Glutamatergic neuron (in vitro differentiated cells): ENCODE data around the gene ANXA3. TPM values are rescaled to one million over a fixed set of nuclear protein-coding genes. Genes with fewer than 3 reads are reported as not detected.

ENCODE experiments used
- DNase-seq: peaks from one replicate; pipeline ENCODE4 v3.0.0; 2022
- H3K27ac Mint-ChIP-seq: one replicate; pipeline ENCODE4 v1.8.0; 2020; ENCODE audit warnings: mild to moderate bottlenecking, mixed read lengths, inconsistent platforms; ENCODE audit not compliant: unreplicated experiment
- H3K27me3 Mint-ChIP-seq: one replicate; pipeline ENCODE4 v1.8.0; 2020; ENCODE audit warnings: mild to moderate bottlenecking, moderate library complexity, mixed read lengths, inconsistent platforms; ENCODE audit not compliant: unreplicated experiment
- H3K36me3 Mint-ChIP-seq: one replicate; pipeline ENCODE4 v1.8.0; 2020; ENCODE audit warnings: mild to moderate bottlenecking, mixed read lengths, inconsistent platforms; ENCODE audit not compliant: unreplicated experiment
- H3K4me1 Mint-ChIP-seq: one replicate; pipeline ENCODE4 v1.8.0; 2020; ENCODE audit warnings: mild to moderate bottlenecking, low read depth, mixed read lengths, inconsistent platforms; ENCODE audit not compliant: unreplicated experiment
- H3K4me3 Mint-ChIP-seq: one replicate; pipeline ENCODE4 v1.8.0; 2020; ENCODE audit warnings: mild to moderate bottlenecking, mixed read lengths, inconsistent platforms; ENCODE audit not compliant: unreplicated experiment
- H3K9me3 Mint-ChIP-seq: one replicate; pipeline ENCODE4 v1.8.0; 2020; ENCODE audit warnings: mild to moderate bottlenecking, moderate library complexity, mixed read lengths, inconsistent platforms; ENCODE audit not compliant: unreplicated experiment
- total RNA-seq: library from RNA; stranded (reverse); fragmentation: NEBNext Ultra II Directional; extraction: Animal tissue kit (Norgen Biotek cat#: 25700); gene quantifications from one replicate; pipeline ENCODE4 v1.2.1, GENCODE V29; 2021; ENCODE audit not compliant: unreplicated experiment
- TF ChIP-seq, protein P1 (sequence below): fragments of 200-600 bp; sonication (generic); IDR thresholded peaks from one replicate; pipeline ENCODE4 v1.5.0; 2021; ENCODE audit not compliant: partially characterized antibody, unreplicated experiment

Gene ANXA3
- total RNA-seq, 1 donor from 2014 or later = not detected

DNA sequence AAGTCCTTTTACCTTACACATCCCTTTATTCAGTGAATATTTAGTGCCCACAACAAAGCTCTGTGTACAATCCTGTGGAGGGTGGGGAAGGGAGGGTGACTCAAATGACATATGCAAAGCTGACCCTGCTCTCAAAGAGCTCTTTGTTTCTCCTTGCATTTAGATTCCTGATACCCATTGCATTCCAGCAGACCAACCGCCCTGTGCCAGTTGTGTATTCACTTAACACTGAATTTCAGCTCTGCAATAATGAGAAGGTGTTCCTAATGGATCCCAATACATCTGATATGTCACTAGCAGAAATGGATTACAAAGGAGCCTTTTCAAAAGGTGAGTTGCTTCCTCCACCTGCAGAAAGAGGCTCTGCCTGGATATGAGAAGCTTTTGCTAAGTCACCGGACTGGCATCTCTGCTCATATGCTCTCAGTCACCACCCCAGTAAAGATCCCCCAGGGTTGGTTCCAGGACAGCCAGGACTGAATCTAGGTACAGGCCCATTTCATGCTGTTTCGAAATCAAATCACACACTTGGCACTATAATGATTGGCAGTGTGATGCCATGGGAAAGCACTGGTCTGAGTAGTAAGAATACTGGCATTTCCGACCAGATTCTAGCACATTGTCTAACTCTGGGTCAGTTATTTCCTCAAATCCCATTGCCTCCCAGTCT, 17.1 kb upstream of the ANXA3 start:
- Mint-ChIP-seq H3K27ac (no peak overlapping the region), H3K27me3 (no peaks in the 10 kb centered on the region), H3K4me1 (no peaks in the 10 kb centered on the region), H3K9me3 (no peaks in the 10 kb centered on the region), H3K4me3 (no peak overlapping the region), H3K36me3 (no peaks in the 10 kb centered on the region)
- no peak for DNase-seq
- TF ChIP-seq, protein P1, sequence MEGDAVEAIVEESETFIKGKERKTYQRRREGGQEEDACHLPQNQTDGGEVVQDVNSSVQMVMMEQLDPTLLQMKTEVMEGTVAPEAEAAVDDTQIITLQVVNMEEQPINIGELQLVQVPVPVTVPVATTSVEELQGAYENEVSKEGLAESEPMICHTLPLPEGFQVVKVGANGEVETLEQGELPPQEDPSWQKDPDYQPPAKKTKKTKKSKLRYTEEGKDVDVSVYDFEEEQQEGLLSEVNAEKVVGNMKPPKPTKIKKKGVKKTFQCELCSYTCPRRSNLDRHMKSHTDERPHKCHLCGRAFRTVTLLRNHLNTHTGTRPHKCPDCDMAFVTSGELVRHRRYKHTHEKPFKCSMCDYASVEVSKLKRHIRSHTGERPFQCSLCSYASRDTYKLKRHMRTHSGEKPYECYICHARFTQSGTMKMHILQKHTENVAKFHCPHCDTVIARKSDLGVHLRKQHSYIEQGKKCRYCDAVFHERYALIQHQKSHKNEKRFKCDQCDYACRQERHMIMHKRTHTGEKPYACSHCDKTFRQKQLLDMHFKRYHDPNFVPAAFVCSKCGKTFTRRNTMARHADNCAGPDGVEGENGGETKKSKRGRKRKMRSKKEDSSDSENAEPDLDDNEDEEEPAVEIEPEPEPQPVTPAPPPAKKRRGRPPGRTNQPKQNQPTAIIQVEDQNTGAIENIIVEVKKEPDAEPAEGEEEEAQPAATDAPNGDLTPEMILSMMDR = no peak

GRCh38 chr4:78542373-78542772, 9.2 kb upstream of the ANXA3 start:
- Mint-ChIP-seq H3K4me1 (no peaks in the 10 kb centered on the region), H3K27me3 (no peaks in the 10 kb centered on the region), H3K27ac (no peak overlapping the region), H3K9me3 (no peaks in the 10 kb centered on the region), H3K36me3 (peaks cover 10% of the 10 kb centered on the region), H3K4me3 (no peak overlapping the region)
- DNase-seq = no peak
- TF ChIP-seq, protein P1 = no peak

GRCh38 chr4:78543424-78544125, 8.0 kb upstream of the ANXA3 start:
- Mint-ChIP-seq H3K27ac (no peak overlapping the region), H3K27me3 (no peaks in the 10 kb centered on the region), H3K4me1 (no peaks in the 10 kb centered on the region), H3K4me3 (no peak overlapping the region), H3K36me3 (peaks cover 10% of the 10 kb centered on the region), H3K9me3 (no peaks in the 10 kb centered on the region)
- no peak for DNase-seq
- TF ChIP-seq, protein P1 = no peak

DNA sequence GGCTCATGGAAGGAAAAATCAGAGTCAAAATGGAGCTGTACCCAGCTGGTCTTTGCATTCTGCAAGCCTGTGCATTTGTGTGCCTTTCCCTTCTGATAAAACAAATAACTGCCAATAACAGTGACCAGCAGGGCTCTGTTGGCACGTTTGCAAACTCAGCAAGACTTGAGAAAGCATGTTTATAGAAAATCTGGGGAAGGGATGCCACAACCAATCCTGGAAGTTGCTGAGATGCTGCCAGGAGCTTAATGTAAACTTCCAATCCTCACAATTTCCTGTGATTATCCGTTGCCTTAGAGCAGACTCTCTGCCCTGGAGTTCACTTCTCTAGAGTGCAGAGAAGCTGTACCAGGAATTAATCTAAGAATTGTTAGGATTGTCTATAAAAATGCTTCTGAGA, 6.9 kb upstream of the ANXA3 start:
- Mint-ChIP-seq H3K27me3 (no peaks in the 10 kb centered on the region), H3K36me3 (peaks cover 10% of the 10 kb centered on the region), H3K9me3 (no peaks in the 10 kb centered on the region), H3K27ac (no peak overlapping the region), H3K4me3 (no peak overlapping the region), H3K4me1 (no peaks in the 10 kb centered on the region)
- TF ChIP-seq, protein P1 = no peak
- DNase-seq = no peak
